Cortex of kidney (tissue), 1 donor: Measurements from ENCODE around the gene ENTPD3.

Experiments
- DNase-seq: peaks from one replicate; lab custom pipeline; 2025; lab: John Stamatoyannopoulos, UW

Gene ENTPD3

GRCh38 chr3:40387001-40387894, at the start of gene ENTPD3:
TSS of gene ENTPD3 (plus strand) at chr3:40387184. CDS start at chr3:40388058, 874 bp downstream.
- DNase-seq, result no peak

GRCh38 chr3:40339871-40340270, 47.1 kb upstream of the ENTPD3 start:
- DNase-seq, result no peak

- DNase-seq, result no peak
Observed at GRCh38 chr3:40340541-40341170, 46.3 kb upstream of the ENTPD3 start.

- no peak for DNase-seq
Observed at GRCh38 chr3:40341671-40342070, 45.3 kb upstream of the ENTPD3 start.

- DNase-seq, result no peak
Observed at GRCh38 chr3:40350529-40350928, 36.5 kb upstream of the ENTPD3 start.

- DNase-seq, result no peak
Observed at GRCh38 chr3:40355410-40355809, 31.6 kb upstream of the ENTPD3 start.

GRCh38 chr3:40358454-40358853, 28.5 kb upstream of the ENTPD3 start:
- no peak for DNase-seq

- DNase-seq, result no peak
Observed at GRCh38 chr3:40363674-40364073, 23.3 kb upstream of the ENTPD3 start.

GRCh38 chr3:40366203-40367162, 20.5 kb upstream of the ENTPD3 start:
- no peak for DNase-seq

GRCh38 chr3:40369716-40370115, 17.3 kb upstream of the ENTPD3 start:
- no peak for DNase-seq

GRCh38 chr3:40377822-40378221, 9.2 kb upstream of the ENTPD3 start:
- no peak for DNase-seq

GRCh38 chr3:40379674-40380306, 7.2 kb upstream of the ENTPD3 start:
- DNase-seq, result no peak

GRCh38 chr3:40381904-40382616, 4.9 kb upstream of the ENTPD3 start:
- DNase-seq, result no peak

- no peak for DNase-seq
Observed at GRCh38 chr3:40382617-40382979, 4.4 kb upstream of the ENTPD3 start.

- DNase-seq, result no peak
Observed at GRCh38 chr3:40386213-40386612, 771 bp upstream of the ENTPD3 start.

- DNase-seq, result no peak
Observed at GRCh38 chr3:40387895-40388254, 891 bp downstream of the ENTPD3 start.

GRCh38 chr3:40396406-40396805, 9.4 kb downstream of the ENTPD3 start:
- no peak for DNase-seq

GRCh38 chr3:40397129-40397528, 10.1 kb downstream of the ENTPD3 start:
- DNase-seq, result no peak

- no peak for DNase-seq
Observed at GRCh38 chr3:40397912-40398311, 10.9 kb downstream of the ENTPD3 start.

GRCh38 chr3:40398346-40398745, 11.4 kb downstream of the ENTPD3 start:
- no peak for DNase-seq

- DNase-seq, result no peak
Observed at GRCh38 chr3:40404591-40405198, 17.7 kb downstream of the ENTPD3 start.
